Progenitor cell of endocrine pancreas (in vitro differentiated cells): ENCODE data around the gene ANKUB1. TPM values are rescaled to one million over a fixed set of nuclear protein-coding genes. Genes with fewer than 3 reads are reported as not detected.

Experiments used
- DNase-seq: peaks from one replicate; pipeline ENCODE4 v3.0.0; 2021; ENCODE audit warnings: low spot score; ENCODE audit not compliant: unreplicated experiment
- H3K27ac Mint-ChIP-seq: 2 replicates; pipeline ENCODE4 v1.8.0; 2021; ENCODE audit warnings: mild to moderate bottlenecking, moderate library complexity, mixed read lengths
- H3K27me3 Mint-ChIP-seq: 2 replicates; pipeline ENCODE4 v1.8.0; 2021; ENCODE audit warnings: mixed read lengths
- H3K36me3 Mint-ChIP-seq: 2 replicates; pipeline ENCODE4 v1.8.0; 2022; ENCODE audit warnings: mixed read lengths; ENCODE audit not compliant: insufficient read depth
- H3K4me1 Mint-ChIP-seq: 2 replicates; pipeline ENCODE4 v1.8.0; 2021; ENCODE audit warnings: low read depth, mixed read lengths
- H3K4me3 Mint-ChIP-seq: 2 replicates; pipeline ENCODE4 v1.8.0; 2021; ENCODE audit warnings: low read depth, mild to moderate bottlenecking, moderate library complexity, mixed read lengths
- H3K9me3 Mint-ChIP-seq: 2 replicates; pipeline ENCODE4 v1.8.0; 2021; ENCODE audit warnings: low read depth, mixed read lengths
- CTCF ChIP-seq: fragments of 200-600 bp; sonication (generic); IDR thresholded peaks from one replicate; pipeline ENCODE4 v1.5.0; 2021; ENCODE audit warnings: antibody characterized with exemption, mild to moderate bottlenecking; ENCODE audit not compliant: unreplicated experiment
- total RNA-seq: library from RNA; stranded (reverse); gene quantifications from 2 replicates; pipeline ENCODE4 v1.2.1, GENCODE V29; 2021

The ANKUB1 gene
- total RNA-seq, 1 donor from 2014 or later = not detected

DNA sequence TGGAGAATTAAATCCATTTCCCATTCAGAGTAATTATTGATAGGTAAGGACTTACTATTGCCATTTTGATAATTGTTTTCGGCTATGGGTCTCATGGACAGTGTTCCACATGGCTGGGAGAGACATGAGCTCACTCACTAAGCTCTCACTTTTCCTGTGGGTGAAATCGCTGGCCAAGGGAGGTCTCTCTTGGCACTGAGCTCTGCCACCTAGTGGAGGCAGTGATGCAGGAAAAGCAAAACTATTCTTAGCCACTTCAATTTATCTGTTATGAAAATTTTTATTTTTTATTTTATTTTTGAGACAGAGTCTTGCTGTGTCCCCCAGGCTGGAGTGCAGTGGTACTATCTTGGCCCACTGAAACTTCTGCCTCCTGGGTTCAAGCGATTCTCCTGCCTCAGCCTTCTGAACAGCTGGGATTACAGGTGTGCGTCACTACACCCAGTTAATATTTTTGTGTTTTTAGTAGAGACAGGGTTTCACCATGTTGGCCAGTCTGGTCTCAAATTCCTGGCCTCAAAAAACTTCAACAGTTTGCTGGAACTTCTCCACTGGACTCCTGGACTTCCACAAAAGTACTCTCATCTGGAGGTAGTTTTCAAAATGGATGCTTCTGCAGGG, 16.0 kb upstream of the ANKUB1 start:
- Mint-ChIP-seq H3K27ac (no peak overlapping the region), H3K36me3 (no peaks in the 10 kb centered on the region)

GRCh38 chr3:149806171-149806778, 13.9 kb upstream of the ANKUB1 start:
- no peak for TF ChIP-seq CTCF
- no peak for DNase-seq
- no peak overlapping the region for H3K27ac Mint-ChIP-seq
- peaks cover 5% of the 10 kb centered on the region for H3K4me1 Mint-ChIP-seq
- no peaks in the 10 kb centered on the region for H3K36me3 Mint-ChIP-seq
- peaks cover 2% of the 10 kb centered on the region for H3K9me3 Mint-ChIP-seq
- peaks cover 3% of the 10 kb centered on the region for H3K27me3 Mint-ChIP-seq
- H3K4me3 Mint-ChIP-seq = no peak overlapping the region

More for the DNA sequence above, 16.0 kb upstream of the ANKUB1 start:
- Mint-ChIP-seq H3K27me3 (peaks cover 3% of the 10 kb centered on the region), H3K9me3 (no peaks in the 10 kb centered on the region), H3K4me1 (peaks cover 8% of the 10 kb centered on the region), H3K4me3 (no peak overlapping the region)
- DNase-seq = peak; percentile 31
- peak; percentile 87 for TF ChIP-seq CTCF

DNA sequence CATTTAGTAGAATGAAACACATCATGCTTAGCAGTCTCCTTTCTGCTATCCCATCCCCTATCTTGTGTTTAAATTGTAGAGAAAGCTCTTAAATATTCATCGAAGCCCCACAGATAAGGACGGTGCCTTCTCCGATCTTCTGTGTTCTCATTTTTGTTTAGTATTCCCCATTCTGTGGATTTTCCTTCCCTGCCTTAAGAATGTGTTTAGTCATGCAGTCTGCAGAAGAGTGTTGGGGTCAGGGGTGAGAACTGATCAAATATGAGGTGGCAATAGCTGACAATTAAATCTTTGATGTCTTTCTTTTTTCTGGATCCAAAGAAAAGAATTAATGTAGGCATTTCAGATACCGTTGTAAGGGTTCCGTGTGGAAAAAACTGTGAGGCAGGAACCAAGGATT, 9.3 kb upstream of the ANKUB1 start:
- Mint-ChIP-seq H3K4me3 (no peak overlapping the region), H3K4me1 (no peaks in the 10 kb centered on the region), H3K27me3 (peaks cover 3% of the 10 kb centered on the region), H3K36me3 (no peaks in the 10 kb centered on the region), H3K9me3 (peaks cover 10% of the 10 kb centered on the region), H3K27ac (no peak overlapping the region)
- no peak for TF ChIP-seq CTCF
- DNase-seq = no peak

GRCh38 chr3:149801195-149801594, 8.8 kb upstream of the ANKUB1 start:
- no peak for DNase-seq
- Mint-ChIP-seq H3K4me3 (no peak overlapping the region), H3K27me3 (no peaks in the 10 kb centered on the region), H3K9me3 (peaks cover 10% of the 10 kb centered on the region), H3K4me1 (no peaks in the 10 kb centered on the region), H3K36me3 (no peaks in the 10 kb centered on the region), H3K27ac (no peak overlapping the region)
- no peak for TF ChIP-seq CTCF

DNA sequence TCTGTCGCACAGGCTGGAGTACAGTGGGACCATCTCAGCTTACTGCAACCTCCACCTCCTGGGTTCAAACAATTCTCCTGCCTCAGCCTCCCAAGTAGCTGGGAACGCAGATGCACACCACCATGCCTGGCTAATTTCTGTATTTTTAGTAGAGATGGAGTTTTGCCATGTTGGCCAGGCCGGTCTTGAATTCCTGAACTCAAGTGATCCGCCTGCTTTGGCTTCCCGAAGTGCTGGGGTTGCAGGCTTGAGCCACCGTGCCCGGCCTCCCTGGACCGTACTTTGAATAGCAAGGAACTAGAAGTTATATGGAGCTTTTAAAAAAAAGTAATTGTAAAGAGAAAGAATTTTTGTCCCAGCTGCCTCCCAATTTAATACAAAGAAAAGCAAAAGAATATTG, 8.3 kb upstream of the ANKUB1 start:
- H3K4me3 Mint-ChIP-seq = no peak overlapping the region
- DNase-seq = no peak
- H3K27me3 Mint-ChIP-seq = no peaks in the 10 kb centered on the region
- no peak for TF ChIP-seq CTCF
- peaks cover 10% of the 10 kb centered on the region for H3K9me3 Mint-ChIP-seq
- no peak overlapping the region for H3K27ac Mint-ChIP-seq
- H3K4me1 Mint-ChIP-seq = no peaks in the 10 kb centered on the region
- H3K36me3 Mint-ChIP-seq = no peaks in the 10 kb centered on the region
